IMR-90 (cell line): Measurements from ENCODE around the gene MSANTD1. TPM values are rescaled to one million over a fixed set of nuclear protein-coding genes. Genes with fewer than 3 reads are reported as not detected.

Source experiments
- ATAC-seq: fragments of 200-7000 bp; cut with Tn5 transposase; 2 replicates; pipeline ENCODE4 v1.9.1; 2020; ENCODE audit warnings: low read depth, mild to moderate bottlenecking, moderate library complexity
- BruUV-seq: library from RNA; stranded (reverse); fragments of 400-500 nt; replicated peaks from 2 replicates; lab custom pipeline; 2021; lab: Mats Ljungman, UMichigan
- CTCF ChIA-PET: fragments of 300-600 bp; formaldehyde crosslinking; extraction: SDS; loops from one replicate; lab custom pipeline; 2021; ENCODE audit warnings: antibody characterized with exemption; lab: Yijun Ruan, JAX
- POLR2A ChIA-PET: fragments of 300-600 bp; sonication (Branson Sonifier 250); formaldehyde crosslinking; loops from one replicate; lab custom pipeline; 2022; ENCODE audit warnings: antibody characterized with exemption; ENCODE audit not compliant: unreplicated experiment; lab: Charles Lee
- DNase-seq: peaks from one replicate; pipeline ENCODE4 v3.0.0; 2013
- H2AFZ ChIP-seq: replicated peaks from 2 replicates; pipeline ENCODE3; 2013; ENCODE audit warnings: low read length, mild to moderate bottlenecking; ENCODE audit not compliant: poor library complexity
- H2AK5ac ChIP-seq: 2 replicates; pipeline ENCODE4 v1.6.1; 2013; ENCODE audit warnings: low read depth, low read length, inconsistent platforms
- H2AK9ac ChIP-seq: replicated peaks from 2 replicates; pipeline ENCODE3; 2013; ENCODE audit warnings: mild to moderate bottlenecking, low read depth, low read length, moderate library complexity; ENCODE audit not compliant: poor library complexity
- H2BK120ac ChIP-seq: 2 replicates; pipeline ENCODE4 v1.6.1; 2013; ENCODE audit warnings: low read depth, low read length, inconsistent platforms
- H2BK15ac ChIP-seq: 3 replicates; pipeline ENCODE4 v1.6.1; 2013; ENCODE audit warnings: low read depth, low read length, inconsistent platforms
- H2BK20ac ChIP-seq: 2 replicates; pipeline ENCODE4 v1.6.1; 2013; ENCODE audit warnings: low read depth, mild to moderate bottlenecking, inconsistent platforms, low read length, moderate library complexity
- H2BK5ac ChIP-seq: 2 replicates; pipeline ENCODE4 v1.6.1; 2013; ENCODE audit warnings: mild to moderate bottlenecking, low read depth, low read length, inconsistent platforms; ENCODE audit not compliant: poor library complexity, severe bottlenecking
- H3K14ac ChIP-seq: replicated peaks from 2 replicates; pipeline ENCODE4 v1.6.1; 2013; ENCODE audit warnings: low read depth, low read length, inconsistent platforms
- H3K18ac ChIP-seq: 2 replicates; pipeline ENCODE4 v1.6.1; 2013; ENCODE audit warnings: low read depth, low read length, control low read depth
- H3K23ac ChIP-seq: 2 replicates; pipeline ENCODE4 v1.6.1; 2013; ENCODE audit warnings: low read depth, low read length, inconsistent platforms
- H3K27ac ChIP-seq: 2 replicates; pipeline ENCODE4 v1.5.1; 2013; ENCODE audit warnings: mild to moderate bottlenecking, control low read depth, low read length; ENCODE audit not compliant: insufficient read depth
- H3K27me3 ChIP-seq: 2 replicates; pipeline ENCODE4 v1.6.1; 2013; ENCODE audit warnings: low read length; ENCODE audit not compliant: control insufficient read depth, insufficient read depth
- H3K36me3 ChIP-seq: 2 replicates; pipeline ENCODE4 v1.6.1; 2013; ENCODE audit warnings: low read length, mixed read lengths; ENCODE audit not compliant: control insufficient read depth, insufficient read depth
- H3K4ac ChIP-seq: 2 replicates; pipeline ENCODE4 v1.6.1; 2013; ENCODE audit warnings: low read depth, low read length, inconsistent platforms
- H3K4me1 ChIP-seq: 2 replicates; pipeline ENCODE4 v1.6.1; 2013; ENCODE audit warnings: low read length, mixed read lengths; ENCODE audit not compliant: control insufficient read depth, insufficient read depth
- H3K4me2 ChIP-seq: 2 replicates; pipeline ENCODE4 v1.6.1; 2013; ENCODE audit warnings: low read depth, mild to moderate bottlenecking, control low read depth, low read length, moderate library complexity
- H3K4me3 ChIP-seq: 2 replicates; pipeline ENCODE4 v1.5.1; 2013; ENCODE audit warnings: low read depth, mild to moderate bottlenecking, control low read depth, low read length, moderate library complexity; ENCODE audit not compliant: insufficient read depth
- H3K56ac ChIP-seq: 2 replicates; pipeline ENCODE4 v1.6.1; 2013; ENCODE audit warnings: low read length, inconsistent platforms; ENCODE audit not compliant: insufficient read depth; ENCODE audit errors: extremely low read depth
- H3K79me1 ChIP-seq, 2 experiments: 2 replicates each; pipeline ENCODE4 v1.6.1; 2013; ENCODE audit warnings: low read length in 2 of 2, inconsistent platforms in 1 of 2, low read depth in 1 of 2
- H3K9ac ChIP-seq: 2 replicates; pipeline ENCODE4 v1.6.1; 2013; ENCODE audit warnings: low read depth, low read length, control low read depth
- H3K9me1 ChIP-seq: 2 replicates; pipeline ENCODE4 v1.6.1; 2013; ENCODE audit warnings: low read length, inconsistent platforms; ENCODE audit not compliant: insufficient read depth
- H3K9me3 ChIP-seq: 2 replicates; pipeline ENCODE4 v1.6.1; 2013; ENCODE audit warnings: low read length; ENCODE audit not compliant: control insufficient read depth, insufficient read depth
- H4K20me1 ChIP-seq: 2 replicates; pipeline ENCODE4 v1.6.1; 2013; ENCODE audit warnings: low read length, inconsistent platforms; ENCODE audit not compliant: insufficient read depth
- H4K5ac ChIP-seq: 2 replicates; pipeline ENCODE4 v1.6.1; 2013; ENCODE audit warnings: mild to moderate bottlenecking, low read depth, low read length, control low read depth
- H4K8ac ChIP-seq, 2 experiments: 2 replicates each; pipeline ENCODE4 v1.6.1; 2013; ENCODE audit warnings: low read depth in 2 of 2, low read length in 2 of 2, control low read depth in 1 of 2, inconsistent platforms in 1 of 2
- H4K91ac ChIP-seq: 2 replicates; pipeline ENCODE4 v1.6.1; 2013; ENCODE audit warnings: low read depth, low read length, inconsistent platforms; ENCODE audit not compliant: insufficient read depth
- BHLHE40 ChIP-seq: fragments of 150-350 bp; IDR thresholded peaks from 2 replicates; pipeline ENCODE4 v1.6.1; 2016; ENCODE audit warnings: mild to moderate bottlenecking, low read depth, low read length
- CEBPB ChIP-seq: IDR thresholded peaks from 2 replicates; pipeline ENCODE4 v1.6.1; 2012; ENCODE audit warnings: low read depth, low read length, improper control_type of control experiment
- FOS ChIP-seq: fragments of 150-350 bp; IDR thresholded peaks from 2 replicates; pipeline ENCODE4 v1.6.1; 2016; ENCODE audit warnings: low read depth, low read length
- WGBS, 2 experiments: methylation state at CpG; one replicate each; pipeline versions ENCODE4 v1.1.5 to v1.1.7; 2013; ENCODE audit warnings: missing lambda C conversion rate in 2 of 2; ENCODE audit not compliant: insufficient read length in 1 of 2; ENCODE audit errors: extremely low coverage in 2 of 2; 5-methylcytosine and 5-hydroxymethylcytosine counted together
- dilution Hi-C: fragments of 300-500 bp; cut with HindIII; formaldehyde crosslinking; loops from one replicate; pipeline ENCODE4 v1.14.3; 2018; ENCODE audit warnings: low sequenced_read_pairs; ENCODE audit not compliant: unreplicated experiment
- in situ Hi-C: fragments of 300-500 bp; cut with MboI; formaldehyde crosslinking; loops from 3 replicates; pipeline ENCODE4 v1.14.3; 2019; ENCODE audit warnings: low sequenced_read_pairs, inconsistent platforms, mixed read lengths
- intact Hi-C: fragments of 100-400 bp; cut with micrococcal nuclease; formaldehyde crosslinking; loops from 2 replicates; pipeline ENCODE4 v1.10.0; 2022
- polyA plus RNA-seq, 3 experiments: library from polyadenylated mRNA; depleted of rRNA; stranded (reverse); fragments of >200 nt; gene quantifications; 2 replicates each; pipeline ENCODE4 v1.2.3, GENCODE V29; 2012; ENCODE audit warnings: low replicate concordance in 1 of 3
- total RNA-seq: library from RNA; depleted of rRNA; stranded (reverse); fragments of >200 nt; gene quantifications from 2 replicates; pipeline ENCODE4 v1.2.3, GENCODE V29; 2012

Gene MSANTD1
- total and polyA plus RNA-seq, 2 of the 4 experiments (the other 2 are of a cell fraction): under 0.01 to 0.07 TPM

DNA sequence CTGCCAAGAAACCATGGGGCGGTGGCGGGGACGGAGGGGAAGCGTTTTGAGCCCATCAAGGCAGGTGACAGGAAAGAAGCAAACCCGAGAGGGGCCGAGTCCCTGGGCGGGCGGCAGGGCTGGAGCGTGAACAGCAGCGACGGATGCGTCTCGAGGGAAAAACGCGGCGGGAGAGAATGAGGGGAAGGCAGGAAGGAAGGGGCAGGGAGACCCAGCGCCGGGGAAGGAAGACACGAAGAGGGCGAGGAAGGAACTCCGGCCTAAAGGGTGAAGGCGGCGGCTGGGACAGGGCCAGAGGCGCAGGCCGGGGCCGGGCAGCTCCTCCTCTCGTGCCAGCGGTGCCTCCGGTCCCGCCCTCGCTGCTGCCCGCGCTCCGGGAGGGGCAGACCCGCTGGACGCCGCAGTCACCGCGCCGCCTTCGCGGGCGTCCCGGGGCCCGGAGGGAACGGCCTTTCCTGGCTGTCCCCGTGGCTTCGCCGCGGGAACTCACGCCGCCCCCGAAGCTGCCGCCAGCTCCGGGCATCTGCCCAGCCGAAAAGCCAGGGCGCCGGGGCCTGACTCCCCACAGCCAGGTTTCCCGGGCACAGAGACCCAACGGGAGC, 43.1 kb downstream of the MSANTD1 start:
- Histone ChIP-seq H4K5ac (no peak overlapping the region), H2AK5ac (no peak overlapping the region), H3K4me2 (peak overlapping the region; percentile 71), H3K4me1 (peaks cover 19% of the 10 kb centered on the region), H2BK120ac (no peak overlapping the region), H3K79me1 (peaks cover 22 to 41% of the 10 kb centered on the region in 2 experiments), H3K4ac (peak overlapping the region; percentile 69), H4K91ac (no peak overlapping the region; the same call in none of the 2 replicates), H3K9me3 (no peaks in the 10 kb centered on the region), H2AK9ac (peak overlapping the region; percentile 87), H3K27me3 (peaks cover 2% of the 10 kb centered on the region; the same call in 1 of the 2 replicates), H3K23ac (peak overlapping the region; percentile 84; the same call in 1 of the 2 replicates), H3K9me1 (peaks cover 7% of the 10 kb centered on the region; the same call in 1 of the 2 replicates), H3K27ac (peak overlapping the region; percentile 84), H4K8ac (peak overlapping the region; percentile 72 to 73; a peak in 3 of 4 replicates), H3K56ac (peak overlapping the region; percentile 51), H2BK20ac (no peak overlapping the region), H2BK5ac (peak overlapping the region; percentile 74), H3K4me3 (peak overlapping the region; percentile 95), H2BK15ac (no peak overlapping the region; the same call in 2 of the 3 replicates), H3K14ac (peak overlapping the region; percentile 65; the same call in 1 of the 2 replicates), H4K20me1 (peaks cover 15% of the 10 kb centered on the region; the same call in 1 of the 2 replicates), H2AFZ (peak overlapping the region; percentile 99), H3K36me3 (no peaks in the 10 kb centered on the region), H3K18ac (no peak overlapping the region), H3K9ac (peak overlapping the region; percentile 76)
- TF ChIP-seq BHLHE40 (peak; percentile 25; the same call in 1 of the 2 replicates), CEBPB (no peak), FOS (no peak)
- DNase-seq (no peak), ATAC-seq (peak; percentile 43)
- in situ Hi-C loops: no loop called here
- dilution Hi-C loops: no loop called here
- intact Hi-C loops: loop anchor here (5.0 kb wide), 1 partner anchor 145 kb away; no protein-coding TSS in a partner anchor
- CTCF ChIA-PET: no interaction called here
- POLR2A ChIA-PET: no interaction called here
- no TSS peak for BruUV-seq
- WGBS, 2 experiments: 1% methylated on average over 27 of the region's 60 CpGs; no CpG with 5 or more reads in 1 of the 2 experiments
